ENCODE data around the gene RPS4Y1. TPM values are rescaled to one million over a fixed set of nuclear protein-coding genes. Genes with fewer than 3 reads are reported as not detected.

Gene RPS4Y1
- total RNA-seq, 1 experiment from 2014 or later = 176 TPM

DNA sequence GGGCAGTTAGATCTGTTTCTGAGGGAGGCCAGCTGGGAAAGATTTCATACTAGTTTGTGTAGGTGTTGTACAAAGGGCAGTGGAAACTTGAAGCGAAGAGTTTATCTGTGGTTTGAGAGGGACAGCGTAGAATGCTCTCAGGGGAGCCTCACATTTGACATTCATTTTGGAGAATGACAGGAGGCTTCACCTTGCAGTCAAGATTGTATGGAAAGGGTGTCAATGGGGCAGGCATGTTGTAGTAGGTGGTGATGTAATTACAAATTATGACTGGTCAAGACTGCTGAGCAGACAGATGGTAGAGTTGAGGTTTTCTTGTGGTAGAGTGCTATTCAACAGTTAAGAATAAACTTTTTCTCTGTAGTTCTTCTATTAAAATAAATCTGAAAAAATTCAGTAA lies 7.0 kb downstream of the RPS4Y1 start:
- Histone ChIP-seq H3K9me2 (ENCODE audit: insufficient read depth) (no peaks in the 10 kb centered on the region), H3K36me3 (ENCODE audit: control insufficient read depth in 1 of 2, insufficient read depth in 2 of 2, low read length in 2 of 2) (no peaks in the 10 kb centered on the region), H3K79me2 (ENCODE audit: insufficient read depth, low read length) (peaks cover 92% of the 10 kb centered on the region), H3K4me3 (replicated peaks in 1 of 2; ENCODE audit: low read depth in 1 of 2, low read length in 2 of 2) (no peak overlapping the region), H3K4me2 (ENCODE audit: low read length) (no peak overlapping the region), H3K4me1 (ENCODE audit: control insufficient read depth in 1 of 2, insufficient read depth in 2 of 2, low read length in 2 of 2) (no peaks in the 10 kb centered on the region), H3K27me3 (ENCODE audit: insufficient read depth, low read length) (no peaks in the 10 kb centered on the region), H3K9ac (ENCODE audit: low read length) (no peak overlapping the region), H3K9me3 (ENCODE audit: control insufficient read depth in 1 of 2, insufficient read depth in 1 of 2, low read depth in 1 of 2, low read length in 2 of 2) (no peaks in the 10 kb centered on the region), H3K27ac (ENCODE audit: low read depth, low read length) (no peak overlapping the region), H4K20me1 (ENCODE audit: insufficient read depth) (no peaks in the 10 kb centered on the region), H2AFZ (ENCODE audit: low read depth, low read length, poor library complexity, severe bottlenecking) (no peak overlapping the region)
- ChIA-PET CTCF (no interaction called here), RAD21 (ENCODE audit: low non-redundant PET in 1 of 2, low total read pairs in 2 of 2, uncharacterized antibody in 2 of 2, unreplicated experiment in 2 of 2) (no interaction called here), POLR2A (no interaction called here)
- intact Hi-C loops (cut with micrococcal nuclease) = no loop called here
- DNase-seq (ENCODE audit: low read depth, low spot score) (no peak), ATAC-seq (no peak)
- no TSS peak for BruUV-seq (replicated peaks)
- TF ChIP-seq, protein P1, sequence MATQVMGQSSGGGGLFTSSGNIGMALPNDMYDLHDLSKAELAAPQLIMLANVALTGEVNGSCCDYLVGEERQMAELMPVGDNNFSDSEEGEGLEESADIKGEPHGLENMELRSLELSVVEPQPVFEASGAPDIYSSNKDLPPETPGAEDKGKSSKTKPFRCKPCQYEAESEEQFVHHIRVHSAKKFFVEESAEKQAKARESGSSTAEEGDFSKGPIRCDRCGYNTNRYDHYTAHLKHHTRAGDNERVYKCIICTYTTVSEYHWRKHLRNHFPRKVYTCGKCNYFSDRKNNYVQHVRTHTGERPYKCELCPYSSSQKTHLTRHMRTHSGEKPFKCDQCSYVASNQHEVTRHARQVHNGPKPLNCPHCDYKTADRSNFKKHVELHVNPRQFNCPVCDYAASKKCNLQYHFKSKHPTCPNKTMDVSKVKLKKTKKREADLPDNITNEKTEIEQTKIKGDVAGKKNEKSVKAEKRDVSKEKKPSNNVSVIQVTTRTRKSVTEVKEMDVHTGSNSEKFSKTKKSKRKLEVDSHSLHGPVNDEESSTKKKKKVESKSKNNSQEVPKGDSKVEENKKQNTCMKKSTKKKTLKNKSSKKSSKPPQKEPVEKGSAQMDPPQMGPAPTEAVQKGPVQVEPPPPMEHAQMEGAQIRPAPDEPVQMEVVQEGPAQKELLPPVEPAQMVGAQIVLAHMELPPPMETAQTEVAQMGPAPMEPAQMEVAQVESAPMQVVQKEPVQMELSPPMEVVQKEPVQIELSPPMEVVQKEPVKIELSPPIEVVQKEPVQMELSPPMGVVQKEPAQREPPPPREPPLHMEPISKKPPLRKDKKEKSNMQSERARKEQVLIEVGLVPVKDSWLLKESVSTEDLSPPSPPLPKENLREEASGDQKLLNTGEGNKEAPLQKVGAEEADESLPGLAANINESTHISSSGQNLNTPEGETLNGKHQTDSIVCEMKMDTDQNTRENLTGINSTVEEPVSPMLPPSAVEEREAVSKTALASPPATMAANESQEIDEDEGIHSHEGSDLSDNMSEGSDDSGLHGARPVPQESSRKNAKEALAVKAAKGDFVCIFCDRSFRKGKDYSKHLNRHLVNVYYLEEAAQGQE (IDR thresholded peaks at IDR 0.05; ENCODE audit: low read depth) = no peak
- no peak for TF ChIP-seq EGR1 (IDR thresholded peaks at IDR 0.05; ENCODE audit: low read depth)

DNA sequence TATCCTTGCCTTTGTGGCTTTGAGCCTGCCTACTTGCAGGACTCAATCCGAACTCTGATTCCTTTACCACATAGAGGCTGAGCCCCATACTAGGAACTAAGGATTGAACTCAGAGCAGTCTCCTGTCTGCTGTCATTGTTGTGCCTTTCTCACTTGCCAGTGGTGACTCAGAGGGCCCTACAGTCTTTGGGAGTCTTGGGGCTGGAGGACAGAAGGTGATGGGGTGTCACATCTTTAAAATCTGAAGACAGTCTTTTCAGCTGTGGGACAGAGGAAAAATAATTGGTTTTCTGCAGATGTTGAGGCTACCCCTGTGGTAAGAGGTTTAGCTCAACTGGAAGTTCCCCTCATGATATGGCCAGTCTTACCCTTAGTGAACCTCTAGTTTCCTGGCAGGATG lies 8.0 kb downstream of the RPS4Y1 start:
- TF ChIP-seq SRF (IDR thresholded peaks at IDR 0.05; ENCODE audit: low read depth) (no peak), CBX3 (IDR thresholded peaks at IDR 0.05; ENCODE audit: low read depth) (no peak), POLR2A (IDR thresholded peaks at IDR 0.05; ENCODE audit: borderline replicate concordance, extremely low read depth, insufficient read depth, insufficient read length) (no peak), CEBPB (IDR thresholded peaks at IDR 0.05; ENCODE audit: low read depth) (no peak), ZFX (IDR thresholded peaks at IDR 0.05) (no peak), POLR2AphosphoS5 (IDR thresholded peaks at IDR 0.05; ENCODE audit: low read depth, low read length) (no peak), ZNF274 (IDR thresholded peaks at IDR 0.05; ENCODE audit: low read depth, low read length) (no peak), SIN3A (IDR thresholded peaks at IDR 0.05; ENCODE audit: low read depth) (no peak), JUND (IDR thresholded peaks at IDR 0.05) (no peak), RAD21 (IDR thresholded peaks at IDR 0.05; ENCODE audit: low read depth) (no peak)
- TF ChIP-seq, protein P2, sequence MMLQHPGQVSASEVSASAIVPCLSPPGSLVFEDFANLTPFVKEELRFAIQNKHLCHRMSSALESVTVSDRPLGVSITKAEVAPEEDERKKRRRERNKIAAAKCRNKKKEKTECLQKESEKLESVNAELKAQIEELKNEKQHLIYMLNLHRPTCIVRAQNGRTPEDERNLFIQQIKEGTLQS (IDR thresholded peaks at IDR 0.05) = no peak
- TF ChIP-seq, protein P3, sequence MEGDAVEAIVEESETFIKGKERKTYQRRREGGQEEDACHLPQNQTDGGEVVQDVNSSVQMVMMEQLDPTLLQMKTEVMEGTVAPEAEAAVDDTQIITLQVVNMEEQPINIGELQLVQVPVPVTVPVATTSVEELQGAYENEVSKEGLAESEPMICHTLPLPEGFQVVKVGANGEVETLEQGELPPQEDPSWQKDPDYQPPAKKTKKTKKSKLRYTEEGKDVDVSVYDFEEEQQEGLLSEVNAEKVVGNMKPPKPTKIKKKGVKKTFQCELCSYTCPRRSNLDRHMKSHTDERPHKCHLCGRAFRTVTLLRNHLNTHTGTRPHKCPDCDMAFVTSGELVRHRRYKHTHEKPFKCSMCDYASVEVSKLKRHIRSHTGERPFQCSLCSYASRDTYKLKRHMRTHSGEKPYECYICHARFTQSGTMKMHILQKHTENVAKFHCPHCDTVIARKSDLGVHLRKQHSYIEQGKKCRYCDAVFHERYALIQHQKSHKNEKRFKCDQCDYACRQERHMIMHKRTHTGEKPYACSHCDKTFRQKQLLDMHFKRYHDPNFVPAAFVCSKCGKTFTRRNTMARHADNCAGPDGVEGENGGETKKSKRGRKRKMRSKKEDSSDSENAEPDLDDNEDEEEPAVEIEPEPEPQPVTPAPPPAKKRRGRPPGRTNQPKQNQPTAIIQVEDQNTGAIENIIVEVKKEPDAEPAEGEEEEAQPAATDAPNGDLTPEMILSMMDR (IDR thresholded peaks at IDR 0.05 in 2 of 3, conservative IDR thresholded peaks at IDR 0.05 in 1 of 3; ENCODE audit: borderline replicate concordance in 1 of 3, insufficient read depth in 1 of 3, low read depth in 2 of 3, low read length in 2 of 3) = no peak
- ChIA-PET RAD21 (ENCODE audit: low non-redundant PET in 1 of 2, low total read pairs in 2 of 2, uncharacterized antibody in 2 of 2, unreplicated experiment in 2 of 2) (no interaction called here), POLR2A (no interaction called here), CTCF (no interaction called here)
- Histone ChIP-seq H3K9me2 (ENCODE audit: insufficient read depth) (no peaks in the 10 kb centered on the region), H4K20me1 (ENCODE audit: insufficient read depth) (no peaks in the 10 kb centered on the region), H3K36me3 (ENCODE audit: control insufficient read depth in 1 of 2, insufficient read depth in 2 of 2, low read length in 2 of 2) (no peaks in the 10 kb centered on the region), H3K9ac (ENCODE audit: low read length) (no peak overlapping the region), H3K79me2 (ENCODE audit: insufficient read depth, low read length) (peaks cover 92% of the 10 kb centered on the region), H3K4me2 (ENCODE audit: low read length) (no peak overlapping the region), H3K27ac (ENCODE audit: low read depth, low read length) (no peak overlapping the region), H3K9me3 (ENCODE audit: control insufficient read depth in 1 of 2, insufficient read depth in 1 of 2, low read depth in 1 of 2, low read length in 2 of 2) (no peaks in the 10 kb centered on the region), H2AFZ (ENCODE audit: low read depth, low read length, poor library complexity, severe bottlenecking) (no peak overlapping the region), H3K27me3 (ENCODE audit: insufficient read depth, low read length) (no peaks in the 10 kb centered on the region), H3K4me3 (replicated peaks in 1 of 2; ENCODE audit: low read depth in 1 of 2, low read length in 2 of 2) (no peak overlapping the region), H3K4me1 (ENCODE audit: control insufficient read depth in 1 of 2, insufficient read depth in 2 of 2, low read length in 2 of 2) (no peaks in the 10 kb centered on the region)
- ATAC-seq (no peak), DNase-seq (ENCODE audit: low read depth, low spot score) (no peak)
- BruUV-seq (replicated peaks) = no TSS peak
- intact Hi-C loops (cut with micrococcal nuclease) = no loop called here
